ENCODE measurements around the gene EBLN2. TPM values are rescaled to one million over a fixed set of nuclear protein-coding genes. Genes with fewer than 3 reads are reported as not detected.

The EBLN2 gene
- total RNA-seq, 1 experiment from 2014 or later, result 5.5 TPM

GRCh38 chr3:73024836-73025235, 36.6 kb upstream of the EBLN2 start:
- no peak for TF ChIP-seq CTCF (IDR thresholded peaks at IDR 0.05; ENCODE audit: unreplicated experiment)
- no peak for DNase-seq (ENCODE audit: unreplicated experiment)
- POLR2A ChIA-PET, result interaction anchor here (1.3 to 1.4 kb wide), 2 partner anchors 13 to 25 kb away, joined by 3 read pairs; no protein-coding TSS in a partner anchor
- Mint-ChIP-seq H3K9me3 (ENCODE audit: unreplicated experiment) (no peaks in the 10 kb centered on the region), H3K4me1 (ENCODE audit: insufficient read depth, unreplicated experiment) (peaks cover 43% of the 10 kb centered on the region), H3K4me3 (ENCODE audit: unreplicated experiment) (no peak overlapping the region), H3K27ac (ENCODE audit: low read depth, unreplicated experiment) (peak overlapping the region; percentile 33), H3K27me3 (ENCODE audit: insufficient read depth, unreplicated experiment) (no peaks in the 10 kb centered on the region), H3K36me3 (ENCODE audit: insufficient read depth, unreplicated experiment) (peaks cover 18% of the 10 kb centered on the region)
- intact Hi-C loops (cut with micrococcal nuclease), result no loop called here
- CTCF ChIA-PET, result no interaction called here
- BruUV-seq (replicated peaks), result no TSS peak

GRCh38 chr3:73026111-73026759, 35.2 kb upstream of the EBLN2 start:
- ChIA-PET POLR2A (interaction anchor here (0.7 to 1.4 kb wide), 2 partner anchors 11 to 29 kb away, joined by 3 to 4 read pairs; no protein-coding TSS in a partner anchor), CTCF (interaction anchor here (0.6 to 1.6 kb wide), 5 partner anchors 10 to 175 kb away, joined by 3 to 5 read pairs (median 4); no protein-coding TSS in a partner anchor)
- BruUV-seq (replicated peaks), result no TSS peak
- Mint-ChIP-seq H3K4me3 (ENCODE audit: unreplicated experiment) (no peak overlapping the region), H3K36me3 (ENCODE audit: insufficient read depth, unreplicated experiment) (peaks cover 8% of the 10 kb centered on the region), H3K4me1 (ENCODE audit: insufficient read depth, unreplicated experiment) (peaks cover 43% of the 10 kb centered on the region), H3K27me3 (ENCODE audit: insufficient read depth, unreplicated experiment) (no peaks in the 10 kb centered on the region), H3K9me3 (ENCODE audit: unreplicated experiment) (no peaks in the 10 kb centered on the region), H3K27ac (ENCODE audit: low read depth, unreplicated experiment) (no peak overlapping the region)
- intact Hi-C loops (cut with micrococcal nuclease), result no loop called here
- DNase-seq (ENCODE audit: unreplicated experiment), result no peak
- TF ChIP-seq CTCF (IDR thresholded peaks at IDR 0.05; ENCODE audit: unreplicated experiment), result no peak

GRCh38 chr3:73026760-73027113, 34.7 kb upstream of the EBLN2 start:
- POLR2A ChIA-PET, result no interaction called here
- no peak overlapping the region for H3K4me3 Mint-ChIP-seq (ENCODE audit: unreplicated experiment)
- TF ChIP-seq CTCF (IDR thresholded peaks at IDR 0.05; ENCODE audit: unreplicated experiment), result no peak
- H3K36me3 Mint-ChIP-seq (ENCODE audit: insufficient read depth, unreplicated experiment), result peaks cover 8% of the 10 kb centered on the region
- no peak for DNase-seq (ENCODE audit: unreplicated experiment)
- peaks cover 43% of the 10 kb centered on the region for H3K4me1 Mint-ChIP-seq (ENCODE audit: insufficient read depth, unreplicated experiment)
- no peaks in the 10 kb centered on the region for H3K9me3 Mint-ChIP-seq (ENCODE audit: unreplicated experiment)
- no peaks in the 10 kb centered on the region for H3K27me3 Mint-ChIP-seq (ENCODE audit: insufficient read depth, unreplicated experiment)
- H3K27ac Mint-ChIP-seq (ENCODE audit: low read depth, unreplicated experiment), result no peak overlapping the region
- no TSS peak for BruUV-seq (replicated peaks)
- CTCF ChIA-PET, result interaction anchor here (0.6 to 1.6 kb wide), 5 partner anchors 10 to 176 kb away, joined by 3 to 5 read pairs (median 4); no protein-coding TSS in a partner anchor
- intact Hi-C loops (cut with micrococcal nuclease), result no loop called here

GRCh38 chr3:73028803-73029202, 32.7 kb upstream of the EBLN2 start:
- ChIA-PET CTCF (interaction anchor here (0.7 to 1.5 kb wide), 5 partner anchors 12 to 178 kb away, joined by 3 to 4 read pairs (median 4); no protein-coding TSS in a partner anchor), POLR2A (interaction anchor here (0.6 to 1.3 kb wide), 5 partner anchors 9 to 1489 kb away, joined by 3 to 4 read pairs (median 3); no protein-coding TSS in a partner anchor)
- DNase-seq (ENCODE audit: unreplicated experiment), result no peak
- BruUV-seq (replicated peaks), result no TSS peak
- no peaks in the 10 kb centered on the region for H3K36me3 Mint-ChIP-seq (ENCODE audit: insufficient read depth, unreplicated experiment)
- no peak overlapping the region for H3K4me3 Mint-ChIP-seq (ENCODE audit: unreplicated experiment)
- H3K4me1 Mint-ChIP-seq (ENCODE audit: insufficient read depth, unreplicated experiment), result peaks cover 43% of the 10 kb centered on the region
- no peak for TF ChIP-seq CTCF (IDR thresholded peaks at IDR 0.05; ENCODE audit: unreplicated experiment)
- H3K27ac Mint-ChIP-seq (ENCODE audit: low read depth, unreplicated experiment), result peak overlapping the region; percentile 20
- intact Hi-C loops (cut with micrococcal nuclease), result loop anchor here (2.0 kb wide), 1 partner anchor 32 kb away; the partner anchor contains the start of gene PPP4R2
- H3K27me3 Mint-ChIP-seq (ENCODE audit: insufficient read depth, unreplicated experiment), result no peaks in the 10 kb centered on the region
- no peaks in the 10 kb centered on the region for H3K9me3 Mint-ChIP-seq (ENCODE audit: unreplicated experiment)
